Naive B cell (primary cell): ENCODE results near the gene DEDD. TPM values are rescaled to one million over a fixed set of nuclear protein-coding genes. Genes with fewer than 3 reads are reported as not detected.

Experiments
- ATAC-seq, 2 donors: fragments of 150-1000 bp; cut with Tn5 transposase; 2 replicates each; pipeline ENCODE4 v1.10.0; 2021; ENCODE audit warnings: low read depth in 2 of 2, mild to moderate bottlenecking in 2 of 2, moderate library complexity in 2 of 2
- DNase-seq: peaks from one replicate; pipeline ENCODE4 v3.0.0; 2022
- H3K27ac Mint-ChIP-seq, 6 donors: one replicate each; pipeline ENCODE4 v1.8.0; 2020 to 2022; ENCODE audit warnings: mild to moderate bottlenecking in 6 of 6, mixed read lengths in 6 of 6, moderate library complexity in 5 of 6, inconsistent platforms in 2 of 6
- H3K27me3 Mint-ChIP-seq, 3 donors: one replicate each; pipeline ENCODE4 v1.8.0; 2021 to 2022; ENCODE audit warnings: mixed read lengths in 3 of 3, mild to moderate bottlenecking in 1 of 3
- H3K36me3 Mint-ChIP-seq, 2 donors: one replicate each; pipeline ENCODE4 v1.8.0; 2020 to 2022; ENCODE audit warnings: mixed read lengths in 2 of 2, inconsistent platforms in 1 of 2, mild to moderate bottlenecking in 1 of 2
- H3K4me1 Mint-ChIP-seq, 3 donors: one replicate each; pipeline ENCODE4 v1.8.0; 2020 to 2022; ENCODE audit warnings: mixed read lengths in 3 of 3, inconsistent platforms in 1 of 3, mild to moderate bottlenecking in 1 of 3, moderate library complexity in 1 of 3
- H3K4me3 Mint-ChIP-seq, 8 donors: one replicate each; pipeline ENCODE4 v1.8.0; 2020 to 2022; ENCODE audit warnings: mild to moderate bottlenecking in 8 of 8, mixed read lengths in 8 of 8, moderate library complexity in 8 of 8, inconsistent platforms in 2 of 8
- H3K9me3 Mint-ChIP-seq, 7 donors: one replicate each; pipeline ENCODE4 v1.8.0; 2020 to 2022; ENCODE audit warnings: mixed read lengths in 7 of 7, mild to moderate bottlenecking in 5 of 7, inconsistent platforms in 2 of 7, moderate library complexity in 1 of 7
- polyA plus RNA-seq, 6 donors: library from polyadenylated mRNA; unstranded; fragments of 300-500 nt; fragmentation: Illumina TruSeq; gene quantifications; one replicate each; pipeline ENCODE4 v1.2.3, GENCODE V29; 2021; ENCODE audit warnings: low read depth in 6 of 6

Gene DEDD
- polyA plus RNA-seq, 6 donors from 2014 or later: 36.4 to 55.3 (median 39.2) TPM

- peak overlapping the region in 2 of 6 donors; percentile 47 to 74 for H3K27ac Mint-ChIP-seq
Measured at GRCh38 chr1:161081519-161081918, 50.9 kb downstream of the DEDD start.

GRCh38 chr1:161080441-161081405 is 51.7 kb downstream of the DEDD start:
- Mint-ChIP-seq H3K4me1 (no peaks in the 10 kb centered on the region), H3K36me3 (no peaks in the 10 kb centered on the region), H3K9me3 (no peaks in the 10 kb centered on the region), H3K4me3 (no peak overlapping the region), H3K27me3 (peaks cover 0 to 5% (median 3%) of the 10 kb centered on the region in 3 donors), H3K27ac (peak overlapping the region in 1 of 6 donors; percentile 74)
- no peak for DNase-seq
- ATAC-seq: no peak

More at GRCh38 chr1:161081519-161081918, 50.9 kb downstream of the DEDD start:
- DNase-seq (no peak), ATAC-seq (no peak)
- H3K36me3 Mint-ChIP-seq: no peaks in the 10 kb centered on the region
- H3K27me3 Mint-ChIP-seq: peaks cover 0 to 9% (median 5%) of the 10 kb centered on the region in 3 donors
- H3K4me3 Mint-ChIP-seq: no peak overlapping the region
- no peaks in the 10 kb centered on the region for H3K9me3 Mint-ChIP-seq
- H3K4me1 Mint-ChIP-seq: no peaks in the 10 kb centered on the region

GRCh38 chr1:161079436-161080110 is 52.9 kb downstream of the DEDD start:
- Mint-ChIP-seq H3K27ac (peak overlapping the region in 1 of 6 donors; percentile 49), H3K9me3 (no peaks in the 10 kb centered on the region), H3K4me1 (no peaks in the 10 kb centered on the region), H3K4me3 (no peak overlapping the region), H3K36me3 (no peaks in the 10 kb centered on the region), H3K27me3 (peaks cover 0 to 5% (median 0%) of the 10 kb centered on the region in 3 donors)
- no peak for DNase-seq
- no peak for ATAC-seq

GRCh38 chr1:161077426-161077825 is 55.0 kb downstream of the DEDD start:
- H3K27ac Mint-ChIP-seq: no peak overlapping the region
- H3K4me1 Mint-ChIP-seq: peaks cover 0 to under 1% (median 0%) of the 10 kb centered on the region in 3 donors

GRCh38 chr1:161076410-161076809 is 56.1 kb downstream of the DEDD start:
- no peaks in the 10 kb centered on the region for H3K9me3 Mint-ChIP-seq
- H3K27me3 Mint-ChIP-seq: no peaks in the 10 kb centered on the region
- no peak overlapping the region for H3K4me3 Mint-ChIP-seq
- no peak for ATAC-seq
- DNase-seq: no peak
- no peaks in the 10 kb centered on the region for H3K36me3 Mint-ChIP-seq
- peaks cover 7 to 9% (median 7%) of the 10 kb centered on the region in 3 donors for H3K4me1 Mint-ChIP-seq
- no peak overlapping the region for H3K27ac Mint-ChIP-seq

More at GRCh38 chr1:161077426-161077825, 55.0 kb downstream of the DEDD start:
- no peak overlapping the region for H3K4me3 Mint-ChIP-seq
- no peaks in the 10 kb centered on the region for H3K9me3 Mint-ChIP-seq
- DNase-seq (no peak), ATAC-seq (no peak)
- H3K27me3 Mint-ChIP-seq: no peaks in the 10 kb centered on the region
- H3K36me3 Mint-ChIP-seq: no peaks in the 10 kb centered on the region

GRCh38 chr1:161074676-161075368 is 57.6 kb downstream of the DEDD start:
- no peaks in the 10 kb centered on the region for H3K9me3 Mint-ChIP-seq
- no peaks in the 10 kb centered on the region for H3K27me3 Mint-ChIP-seq
- peaks cover 15 to 19% (median 17%) of the 10 kb centered on the region in 3 donors for H3K4me1 Mint-ChIP-seq
- H3K27ac Mint-ChIP-seq: peak overlapping the region in 1 of 6 donors; percentile 39
- no peak for DNase-seq
- no peak overlapping the region for H3K4me3 Mint-ChIP-seq
- H3K36me3 Mint-ChIP-seq: no peaks in the 10 kb centered on the region
- no peak for ATAC-seq

GRCh38 chr1:161073474-161074121 is 58.9 kb downstream of the DEDD start:
- Mint-ChIP-seq H3K4me3 (peak overlapping the region in 1 of 8 donors; percentile 61), H3K27ac (peak overlapping the region in 2 of 6 donors; percentile 67 to 88), H3K9me3 (no peaks in the 10 kb centered on the region), H3K4me1 (peaks cover 23 to 31% (median 24%) of the 10 kb centered on the region in 3 donors), H3K36me3 (no peaks in the 10 kb centered on the region), H3K27me3 (no peaks in the 10 kb centered on the region)
- no peak for DNase-seq
- ATAC-seq: no peak

GRCh38 chr1:161072751-161073449 is 59.6 kb downstream of the DEDD start:
- ATAC-seq (no peak), DNase-seq (no peak)
- H3K36me3 Mint-ChIP-seq: no peaks in the 10 kb centered on the region
- H3K4me1 Mint-ChIP-seq: peaks cover 30 to 38% (median 30%) of the 10 kb centered on the region in 3 donors
- H3K27me3 Mint-ChIP-seq: no peaks in the 10 kb centered on the region
- peak overlapping the region in 1 of 8 donors; percentile 61 for H3K4me3 Mint-ChIP-seq
- H3K9me3 Mint-ChIP-seq: no peaks in the 10 kb centered on the region
- peak overlapping the region in 2 of 6 donors; percentile 67 to 88 for H3K27ac Mint-ChIP-seq

- no peaks in the 10 kb centered on the region for H3K27me3 Mint-ChIP-seq
- peak overlapping the region; percentile 4 to 93 (median 55) for H3K27ac Mint-ChIP-seq
- H3K9me3 Mint-ChIP-seq: no peaks in the 10 kb centered on the region
- peaks cover 0 to 9% of the 10 kb centered on the region in 2 donors for H3K36me3 Mint-ChIP-seq
- peaks cover 40 to 48% (median 40%) of the 10 kb centered on the region in 3 donors for H3K4me1 Mint-ChIP-seq
- ATAC-seq (no peak), DNase-seq (peak; percentile 53)
- peak overlapping the region in 1 of 8 donors; percentile 58 for H3K4me3 Mint-ChIP-seq
Measured at GRCh38 chr1:161071886-161072371, 60.5 kb downstream of the DEDD start.

Other genes with a start within 250 kb of the DEDD start
- not detected for gene ITLN1, start 247.5 kb downstream of the DEDD start, polyA plus RNA-seq
- not detected for gene ITLN2, start 177.9 kb downstream of the DEDD start, polyA plus RNA-seq
- 1 to 10 TPM; 5.2 to 9.2 (median 6.7) TPM for gene F11R, start 111.5 kb downstream of the DEDD start, polyA plus RNA-seq
- gene TSTD1, start 93.7 kb downstream of the DEDD start, polyA plus RNA-seq: 100 to 1,000 TPM; 477 to 790 (median 657) TPM
- gene USF1, start 86.7 kb downstream of the DEDD start, polyA plus RNA-seq: 10 to 100 TPM in 3 of 6 donors, 1 to 10 TPM in 3; 4.4 to 23.9 (median 9.7) TPM
- 100 to 1,000 TPM in 1 of 6 donors, 10 to 100 TPM in 5; 42.4 to 154 (median 82.6) TPM for gene ARHGAP30, start 62.8 kb downstream of the DEDD start, polyA plus RNA-seq
- gene NECTIN4, start 43.1 kb downstream of the DEDD start, polyA plus RNA-seq: not detected
- 1 to 10 TPM in 5 of 6 donors, not detected in 1; 1.3 to 4.4 (median 2.3) TPM for gene KLHDC9, start 34.3 kb downstream of the DEDD start, polyA plus RNA-seq
- gene PFDN2, start 14.6 kb downstream of the DEDD start, polyA plus RNA-seq: 10 to 100 TPM; 64.0 to 93.7 (median 88.7) TPM
- gene NIT1, start 14.6 kb downstream of the DEDD start, polyA plus RNA-seq: 10 to 100 TPM; 21.3 to 30.1 (median 25.6) TPM
- 100 to 1,000 TPM; 119 to 151 (median 133) TPM for gene UFC1, start 21.3 kb upstream of the DEDD start, polyA plus RNA-seq
- 10 to 100 TPM; 13.1 to 33.0 (median 18.5) TPM for gene USP21, start 26.8 kb upstream of the DEDD start, polyA plus RNA-seq
- gene PPOX, start 33.8 kb upstream of the DEDD start, polyA plus RNA-seq: 10 to 100 TPM; 12.7 to 20.3 (median 14.0) TPM
- gene B4GALT3, start 44.8 kb upstream of the DEDD start, polyA plus RNA-seq: 10 to 100 TPM; 37.8 to 51.6 (median 45.6) TPM
- under 1 TPM in 1 of 6 donors, not detected in 5; 0.03 TPM for gene ADAMTS4, start 66.4 kb upstream of the DEDD start, polyA plus RNA-seq
- gene NDUFS2, start 69.7 kb upstream of the DEDD start, polyA plus RNA-seq: 10 to 100 TPM; 66.1 to 98.8 (median 87.7) TPM
- gene FCER1G, start 82.6 kb upstream of the DEDD start, polyA plus RNA-seq: 10 to 100 TPM in 4 of 6 donors, 1 to 10 TPM in 2; 4.9 to 28.0 (median 12.4) TPM
- not detected for gene APOA2, start 91.0 kb upstream of the DEDD start, polyA plus RNA-seq
- 1 to 10 TPM; 1.5 to 5.8 (median 4.4) TPM for gene TOMM40L, start 93.4 kb upstream of the DEDD start, polyA plus RNA-seq
- not detected for gene NR1I3, start 105.5 kb upstream of the DEDD start, polyA plus RNA-seq
- not detected for gene PCP4L1, start 126.1 kb upstream of the DEDD start, polyA plus RNA-seq
- gene MPZ, start 177.3 kb upstream of the DEDD start, polyA plus RNA-seq: not detected
- 100 to 1,000 TPM; 186 to 393 (median 238) TPM for gene SDHC, start 181.7 kb upstream of the DEDD start, polyA plus RNA-seq
- not detected for gene CFAP126, start 235.2 kb upstream of the DEDD start, polyA plus RNA-seq